ENCODE results near the gene PHACTR2. TPM values are rescaled to one million over a fixed set of nuclear protein-coding genes. Genes with fewer than 3 reads are reported as not detected.
A peak's percentile ranks its signal among the peaks of the same experiment; 100 is the strongest.
"Not testable (repeated sequence)": the region's sequence is repeated elsewhere in the genome, so short reads cannot be mapped to it uniquely, and the experiment has no call there.

PHACTR2 gene
- total RNA-seq, result 10 to 100 TPM; 10.7 to 12.2 TPM

GRCh38 chr6:143677891-143678791, at the start of gene PHACTR2:
Gene PHACTR2 (plus strand): TSS chr6:143677965. CDS start chr6:143678164, 199 bp downstream.
- CTCF ChIA-PET, result interaction anchor here (1.0 to 1.2 kb wide), 3 partner anchors 102 to 265 kb away, joined by 3 to 7 read pairs (median 4); no protein-coding TSS in a partner anchor
- intact Hi-C loops (cut with micrococcal nuclease), result loop anchor here (1.0 to 5.0 kb wide), 4 partner anchors 16 to 165 kb away; partner anchors contain the start of gene LTV1
- H3K27ac Mint-ChIP-seq, result peak within 1 kb of the TSS; percentile 36
- peaks cover 12% of the 10 kb centered on the region for H3K4me1 Mint-ChIP-seq (ENCODE audit: low read depth)
- peak within 1 kb of the TSS; percentile 80 for H3K4me3 Mint-ChIP-seq
- peak; percentile 78 for DNase-seq
- H3K9me3 Mint-ChIP-seq, result peaks cover 4% of the 10 kb centered on the region
- H3K36me3 Mint-ChIP-seq (ENCODE audit: low read depth), result no peaks in the 10 kb centered on the region
- peaks cover 7% of the 10 kb centered on the region for H3K27me3 Mint-ChIP-seq (ENCODE audit: low read depth)

DNA sequence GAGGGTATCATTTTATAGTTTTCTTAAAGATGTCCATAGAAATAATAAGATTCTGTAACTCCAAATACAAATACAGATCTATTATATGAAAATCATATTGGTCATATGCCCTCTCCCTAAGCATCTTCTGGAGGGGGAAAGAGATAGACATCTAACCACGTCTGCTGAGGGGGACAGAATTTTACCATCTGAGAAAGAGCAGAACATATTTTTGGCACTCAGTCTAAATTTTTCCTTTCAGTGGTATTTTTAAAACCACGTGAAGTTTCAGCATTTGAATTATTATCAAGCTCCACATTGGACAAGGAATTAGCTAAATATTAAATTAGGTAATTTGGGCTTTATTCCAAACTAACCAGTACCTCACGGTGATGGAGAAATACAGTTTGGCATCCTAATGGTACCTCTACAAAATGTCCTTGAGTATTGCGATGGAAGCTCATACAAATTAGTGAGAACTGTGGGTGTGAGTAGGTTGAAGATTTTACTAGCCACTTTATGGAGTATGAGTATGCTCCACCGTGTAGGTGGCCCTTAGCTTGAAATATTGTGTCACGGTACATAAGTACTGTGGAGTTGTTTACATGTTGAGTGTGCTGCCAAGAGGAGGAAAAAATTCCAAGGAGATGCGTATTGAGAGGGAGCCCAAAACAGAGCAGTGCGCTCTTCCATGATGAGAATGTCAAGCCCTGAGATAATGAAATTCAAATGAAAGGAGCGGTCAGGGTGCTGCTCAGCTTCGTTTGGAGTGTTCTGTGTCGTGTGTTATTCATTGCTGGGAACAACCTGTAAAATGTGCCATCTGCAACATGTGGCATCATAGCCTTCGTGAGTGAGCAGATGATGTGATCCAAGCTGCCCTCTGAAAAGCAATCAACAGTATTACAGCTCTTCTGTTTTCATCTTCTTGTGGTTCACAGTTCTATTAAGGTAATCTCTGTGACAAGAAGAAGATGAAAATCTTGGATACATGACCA, 48.4 kb upstream of the PHACTR2 start:
- intact Hi-C loops (cut with micrococcal nuclease), result no loop called here
- no peaks in the 10 kb centered on the region for H3K27me3 Mint-ChIP-seq (ENCODE audit: low read depth)
- H3K36me3 Mint-ChIP-seq (ENCODE audit: low read depth), result no peaks in the 10 kb centered on the region
- no peak overlapping the region for H3K27ac Mint-ChIP-seq
- no peak overlapping the region for H3K4me3 Mint-ChIP-seq
- H3K9me3 Mint-ChIP-seq, result no peaks in the 10 kb centered on the region
- DNase-seq, result no peak
- H3K4me1 Mint-ChIP-seq (ENCODE audit: low read depth), result peaks cover 8% of the 10 kb centered on the region
- CTCF ChIA-PET, result interaction anchor here (0.6 to 0.7 kb wide), 4 partner anchors 20 to 100 kb away, joined by 3 read pairs; no protein-coding TSS in a partner anchor

DNA sequence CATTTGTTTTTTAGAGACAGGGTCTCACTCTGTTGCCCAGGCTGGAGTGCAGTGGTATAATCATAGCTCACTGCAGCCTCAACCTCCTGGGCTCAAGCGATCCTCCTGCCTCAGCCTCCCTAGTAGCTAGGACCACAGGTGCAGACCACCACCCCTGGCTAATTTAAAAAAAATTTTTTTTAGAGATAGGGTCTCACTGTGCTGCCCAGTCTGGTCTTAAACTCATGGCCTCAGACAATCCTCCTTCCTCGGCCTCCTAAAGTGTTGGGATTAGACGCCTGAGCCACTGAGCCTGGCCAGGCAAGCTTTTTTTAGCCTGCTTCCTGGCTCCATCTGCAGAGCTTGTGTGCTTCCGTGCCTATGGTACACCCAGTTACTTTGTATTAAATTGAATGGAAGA, 46.6 kb upstream of the PHACTR2 start:
- H3K27ac Mint-ChIP-seq; H3K36me3 Mint-ChIP-seq (ENCODE audit: low read depth); H3K4me3 Mint-ChIP-seq; DNase-seq; CTCF ChIA-PET; intact Hi-C loops (cut with micrococcal nuclease); H3K27me3 Mint-ChIP-seq (ENCODE audit: low read depth); H3K9me3 Mint-ChIP-seq; H3K4me1 Mint-ChIP-seq (ENCODE audit: low read depth): not testable (repeated sequence)

DNA sequence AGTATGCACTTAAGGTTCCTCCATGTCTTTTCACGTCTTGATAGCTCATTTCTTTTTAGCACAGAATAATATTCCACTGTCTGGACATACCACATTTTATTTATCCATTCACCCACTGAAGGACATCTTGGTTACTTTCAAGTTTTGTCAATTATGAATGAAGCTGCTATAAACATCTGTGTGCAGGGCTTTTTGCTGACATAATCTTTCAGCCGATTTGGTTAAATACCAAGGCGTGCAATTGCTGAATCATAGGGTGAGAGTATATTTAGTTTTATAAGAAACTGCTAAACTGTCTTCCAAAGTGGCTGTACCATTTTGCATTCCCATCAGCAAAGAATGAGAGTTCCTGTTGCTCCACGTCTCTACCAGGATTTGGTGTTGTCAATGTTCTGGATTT, 44.9 kb upstream of the PHACTR2 start:
- peaks cover 3% of the 10 kb centered on the region for H3K4me1 Mint-ChIP-seq (ENCODE audit: low read depth)
- intact Hi-C loops (cut with micrococcal nuclease), result no loop called here
- no peak overlapping the region for H3K4me3 Mint-ChIP-seq
- no peaks in the 10 kb centered on the region for H3K36me3 Mint-ChIP-seq (ENCODE audit: low read depth)
- no peak for DNase-seq
- CTCF ChIA-PET, result no interaction called here
- no peaks in the 10 kb centered on the region for H3K9me3 Mint-ChIP-seq
- H3K27ac Mint-ChIP-seq, result no peak overlapping the region
- H3K27me3 Mint-ChIP-seq (ENCODE audit: low read depth), result no peaks in the 10 kb centered on the region

- no peaks in the 10 kb centered on the region for H3K36me3 Mint-ChIP-seq (ENCODE audit: low read depth)
- CTCF ChIA-PET, result no interaction called here
- no peaks in the 10 kb centered on the region for H3K27me3 Mint-ChIP-seq (ENCODE audit: low read depth)
- no peaks in the 10 kb centered on the region for H3K4me1 Mint-ChIP-seq (ENCODE audit: low read depth)
- H3K4me3 Mint-ChIP-seq, result no peak overlapping the region
- no peaks in the 10 kb centered on the region for H3K9me3 Mint-ChIP-seq
- DNase-seq, result no peak
- H3K27ac Mint-ChIP-seq, result no peak overlapping the region
- intact Hi-C loops (cut with micrococcal nuclease), result no loop called here
These were observed 43.3 kb upstream of the PHACTR2 start for GRCh38 chr6:143634486-143634885.

DNA sequence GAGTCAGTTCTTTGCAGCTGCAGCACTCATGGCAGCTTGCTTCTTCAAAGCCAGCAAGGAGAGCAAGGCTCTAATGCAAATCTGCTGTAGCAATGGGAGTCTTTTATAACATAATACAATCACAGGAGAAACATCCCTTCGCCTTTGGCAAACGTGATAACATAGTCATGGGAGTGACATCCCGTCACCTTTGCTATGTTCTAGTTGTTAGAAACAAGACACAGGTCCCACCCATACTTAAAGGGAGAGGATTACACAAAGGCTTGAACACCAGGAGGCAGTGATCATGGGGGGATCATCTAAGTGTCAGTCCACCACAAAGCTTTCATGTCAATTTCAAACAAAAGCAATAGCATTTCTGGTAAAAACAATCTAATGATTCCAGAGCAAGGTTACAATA, 40.1 kb upstream of the PHACTR2 start:
- no peaks in the 10 kb centered on the region for H3K4me1 Mint-ChIP-seq (ENCODE audit: low read depth)
- CTCF ChIA-PET, result no interaction called here
- H3K36me3 Mint-ChIP-seq (ENCODE audit: low read depth), result no peaks in the 10 kb centered on the region
- intact Hi-C loops (cut with micrococcal nuclease), result no loop called here
- no peak overlapping the region for H3K4me3 Mint-ChIP-seq
- no peaks in the 10 kb centered on the region for H3K9me3 Mint-ChIP-seq
- DNase-seq, result no peak
- H3K27me3 Mint-ChIP-seq (ENCODE audit: low read depth), result no peaks in the 10 kb centered on the region
- H3K27ac Mint-ChIP-seq, result no peak overlapping the region

DNA sequence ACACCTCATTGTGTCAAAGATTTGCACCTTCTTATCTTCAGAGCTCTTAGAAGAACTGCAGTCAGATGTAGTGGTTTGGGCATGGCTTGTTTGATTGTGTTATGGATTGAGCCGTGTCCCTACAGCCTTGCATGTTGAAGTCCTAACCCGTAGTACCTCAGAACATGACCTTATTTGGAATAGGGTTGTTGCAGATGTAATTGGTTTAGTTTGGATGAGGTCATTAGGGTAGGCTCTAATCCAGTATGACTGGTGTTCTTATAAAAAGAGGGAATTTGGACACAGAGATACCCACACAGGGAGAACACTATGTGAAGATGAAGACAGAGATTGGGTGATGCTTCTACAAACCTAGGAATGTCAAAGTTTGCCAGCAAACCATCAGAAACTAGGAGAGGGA, 35.4 kb upstream of the PHACTR2 start:
- Mint-ChIP-seq H3K27ac (no peak overlapping the region), H3K36me3 (ENCODE audit: low read depth) (no peaks in the 10 kb centered on the region), H3K9me3 (peaks cover 2% of the 10 kb centered on the region), H3K4me3 (no peak overlapping the region), H3K27me3 (ENCODE audit: low read depth) (no peaks in the 10 kb centered on the region), H3K4me1 (ENCODE audit: low read depth) (peaks cover 4% of the 10 kb centered on the region)
- CTCF ChIA-PET, result no interaction called here
- intact Hi-C loops (cut with micrococcal nuclease), result no loop called here
- DNase-seq, result no peak

DNA sequence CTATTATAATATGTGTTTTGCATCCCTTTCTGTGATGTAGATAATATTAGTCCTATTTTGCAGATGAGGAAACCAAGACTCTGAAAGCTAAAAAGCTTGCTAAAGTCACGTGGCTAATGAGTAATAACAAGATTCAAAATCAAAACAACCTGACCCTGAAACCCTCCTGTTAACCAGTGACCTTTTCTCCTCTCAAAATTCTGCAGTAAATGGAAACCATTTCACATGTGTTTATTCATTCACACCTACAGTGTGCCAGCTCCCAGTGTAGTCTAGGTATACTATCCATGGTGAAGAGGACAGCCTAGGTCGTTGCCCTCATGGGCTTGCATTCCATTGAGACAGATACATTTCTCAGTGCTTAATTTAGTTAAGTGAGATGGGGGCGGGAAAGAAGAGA, 30.6 kb upstream of the PHACTR2 start:
- CTCF ChIA-PET, result no interaction called here
- Mint-ChIP-seq H3K36me3 (ENCODE audit: low read depth) (peaks cover 2% of the 10 kb centered on the region), H3K27ac (no peak overlapping the region), H3K27me3 (ENCODE audit: low read depth) (no peaks in the 10 kb centered on the region), H3K4me3 (no peak overlapping the region), H3K4me1 (ENCODE audit: low read depth) (peaks cover 5% of the 10 kb centered on the region), H3K9me3 (peaks cover 2% of the 10 kb centered on the region)
- DNase-seq, result no peak
- intact Hi-C loops (cut with micrococcal nuclease), result no loop called here

- Mint-ChIP-seq H3K9me3 (peaks cover 2% of the 10 kb centered on the region), H3K36me3 (ENCODE audit: low read depth) (peaks cover 2% of the 10 kb centered on the region), H3K27me3 (ENCODE audit: low read depth) (no peaks in the 10 kb centered on the region), H3K4me3 (no peak overlapping the region), H3K4me1 (ENCODE audit: low read depth) (peaks cover 5% of the 10 kb centered on the region), H3K27ac (no peak overlapping the region)
- intact Hi-C loops (cut with micrococcal nuclease), result no loop called here
- DNase-seq, result no peak
- CTCF ChIA-PET, result no interaction called here
These were observed 30.0 kb upstream of the PHACTR2 start for GRCh38 chr6:143647732-143648131.

DNA sequence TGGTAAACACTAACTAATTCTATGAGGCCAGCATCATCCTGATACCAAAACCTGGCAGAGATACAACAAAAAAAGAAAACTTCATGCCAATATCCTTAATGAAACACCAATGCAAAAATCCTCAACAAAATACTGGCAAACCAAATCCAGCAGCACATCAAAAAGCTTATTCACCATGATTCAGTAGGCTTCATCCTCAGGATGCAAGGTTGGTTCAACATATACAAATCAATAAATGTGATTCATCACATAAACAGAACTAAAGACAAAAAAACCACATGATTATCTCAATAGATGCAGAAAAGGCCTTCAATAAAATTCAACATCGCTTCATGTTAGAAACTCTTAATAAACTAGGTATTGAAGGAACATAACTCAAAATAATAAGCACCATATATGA, 28.4 kb upstream of the PHACTR2 start:
- DNase-seq; H3K27me3 Mint-ChIP-seq (ENCODE audit: low read depth); H3K4me3 Mint-ChIP-seq; intact Hi-C loops (cut with micrococcal nuclease); CTCF ChIA-PET; H3K36me3 Mint-ChIP-seq (ENCODE audit: low read depth); H3K9me3 Mint-ChIP-seq; H3K4me1 Mint-ChIP-seq (ENCODE audit: low read depth): not testable (repeated sequence)
- peak overlapping the region; percentile 61 for H3K27ac Mint-ChIP-seq

GRCh38 chr6:143651328-143651727, 26.4 kb upstream of the PHACTR2 start:
- H3K4me3 Mint-ChIP-seq; DNase-seq; intact Hi-C loops (cut with micrococcal nuclease); H3K9me3 Mint-ChIP-seq; H3K36me3 Mint-ChIP-seq (ENCODE audit: low read depth); H3K27me3 Mint-ChIP-seq (ENCODE audit: low read depth); H3K27ac Mint-ChIP-seq; H3K4me1 Mint-ChIP-seq (ENCODE audit: low read depth): not testable (repeated sequence)
- CTCF ChIA-PET, result interaction anchor here (1.0 kb wide), 1 partner anchor 8 kb away, joined by 3 read pairs; no protein-coding TSS in a partner anchor

DNA sequence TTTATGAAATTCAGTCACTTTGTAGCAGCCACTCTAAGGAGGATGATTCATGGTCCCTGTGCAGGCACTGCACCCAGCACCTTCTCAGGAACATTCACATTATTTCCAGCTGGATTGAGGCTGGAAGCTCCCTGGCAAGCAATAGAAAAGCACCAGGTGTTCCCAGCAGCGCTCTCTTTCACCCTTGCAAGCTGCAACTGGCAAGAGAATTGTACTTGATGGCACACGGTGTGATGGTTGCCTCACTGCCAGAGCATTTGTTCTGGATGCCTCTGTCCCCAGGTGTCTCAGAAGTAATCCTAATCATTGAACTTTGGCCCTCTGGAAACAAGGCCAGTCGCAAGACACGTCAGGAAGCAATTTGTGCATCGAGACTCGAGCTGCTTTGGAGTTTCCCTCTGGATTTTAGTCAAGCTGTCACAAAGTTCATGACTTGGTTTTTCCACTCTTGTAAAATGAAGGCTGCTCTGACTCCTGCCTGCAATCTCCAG, 24.9 kb upstream of the PHACTR2 start:
- CTCF ChIA-PET, result interaction anchor here (0.9 kb wide), 1 partner anchor 76 kb away, joined by 3 read pairs; no protein-coding TSS in a partner anchor
- H3K4me1 Mint-ChIP-seq (ENCODE audit: low read depth), result no peaks in the 10 kb centered on the region
- H3K27ac Mint-ChIP-seq, result no peak overlapping the region
- H3K27me3 Mint-ChIP-seq (ENCODE audit: low read depth), result no peaks in the 10 kb centered on the region
- H3K36me3 Mint-ChIP-seq (ENCODE audit: low read depth), result peaks cover 2% of the 10 kb centered on the region
- H3K9me3 Mint-ChIP-seq, result peaks cover 7% of the 10 kb centered on the region
- H3K4me3 Mint-ChIP-seq, result no peak overlapping the region
- no peak for DNase-seq
- intact Hi-C loops (cut with micrococcal nuclease), result no loop called here
